Measurements from ENCODE around the gene SBF2. TPM values are rescaled to one million over a fixed set of nuclear protein-coding genes. Genes with fewer than 3 reads are reported as not detected.

Gene SBF2
- total RNA-seq, 4 donors from 2014 or later: 52.8 to 87.9 (median 62.4) TPM

- no peak overlapping the region for H3K4me3 ChIP-seq
- H3K9me3 ChIP-seq: no peaks in the 10 kb centered on the region
- no peak for ATAC-seq
- peaks cover 0 to 42% of the 10 kb centered on the region in 2 donors for H3K36me3 ChIP-seq
- H3K4me1 ChIP-seq: no peaks in the 10 kb centered on the region
- H3K27me3 ChIP-seq: no peaks in the 10 kb centered on the region
- TF ChIP-seq POLR2A (IDR thresholded peaks at IDR 0.05) (no peak), POLR2AphosphoS5 (IDR thresholded peaks at IDR 0.05) (no peak), EP300 (IDR thresholded peaks at IDR 0.05) (no peak), CTCF (IDR thresholded peaks at IDR 0.05) (no peak)
- H3K27ac ChIP-seq: no peak overlapping the region
- WGBS, 2 donors (ENCODE audit: low coverage in 1 of 2): 81 to 91% methylated on average over 3 of the region's 4 CpGs
Measured at GRCh38 chr11:9839550-9839949, 454.5 kb downstream of the SBF2 start.

DNA sequence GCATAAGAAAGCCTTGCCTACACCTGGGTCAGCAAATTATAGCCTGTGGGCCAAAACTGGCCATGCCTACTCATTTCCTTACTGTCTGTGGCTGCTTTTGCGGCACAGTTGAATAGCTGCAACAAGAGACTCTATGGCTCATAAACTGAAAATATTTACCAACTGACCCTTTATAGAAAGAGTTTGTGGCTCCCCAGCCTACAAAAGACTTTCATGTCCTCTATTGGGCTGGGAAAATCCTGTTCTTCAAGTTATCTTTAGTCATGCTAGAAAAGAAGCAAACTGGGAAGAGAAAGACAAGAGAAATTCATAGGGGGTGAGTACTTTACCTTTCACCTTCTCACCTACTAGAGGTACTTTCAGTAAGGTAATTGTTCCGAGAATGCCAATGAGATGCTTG, 455.1 kb downstream of the SBF2 start:
- no peaks in the 10 kb centered on the region for H3K9me3 ChIP-seq
- no peaks in the 10 kb centered on the region for H3K27me3 ChIP-seq
- H3K4me1 ChIP-seq: no peaks in the 10 kb centered on the region
- H3K36me3 ChIP-seq: peaks cover 0 to 38% of the 10 kb centered on the region in 2 donors
- no peak overlapping the region for H3K27ac ChIP-seq
- no peak for ATAC-seq
- H3K4me3 ChIP-seq: no peak overlapping the region
- TF ChIP-seq CTCF (IDR thresholded peaks at IDR 0.05) (no peak), POLR2A (IDR thresholded peaks at IDR 0.05) (no peak), EP300 (IDR thresholded peaks at IDR 0.05) (no peak), POLR2AphosphoS5 (IDR thresholded peaks at IDR 0.05) (no peak)
- WGBS, 2 donors (ENCODE audit: low coverage in 1 of 2): 90 to 100% methylated on average over 2 of the region's 2 CpGs

DNA sequence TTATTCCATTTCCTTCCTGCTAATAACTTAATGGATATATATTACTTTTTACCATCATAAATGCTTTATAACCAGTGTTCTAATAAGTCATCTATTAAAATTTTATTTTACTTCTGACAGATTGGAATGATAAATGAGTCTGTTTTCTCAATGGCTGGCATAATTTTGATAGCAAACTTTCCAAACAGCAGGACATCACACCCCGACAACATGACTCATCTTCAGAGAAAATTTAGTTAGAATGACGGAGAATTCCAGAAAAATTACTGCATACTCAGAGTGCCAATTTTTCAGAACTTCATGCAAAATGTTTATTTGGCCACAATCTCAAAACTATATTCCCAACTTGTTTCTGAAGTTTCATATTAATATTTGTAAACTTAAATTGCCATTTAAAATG, 455.8 kb downstream of the SBF2 start:
- ATAC-seq: no peak
- H3K9me3 ChIP-seq: no peaks in the 10 kb centered on the region
- no peaks in the 10 kb centered on the region for H3K4me1 ChIP-seq
- H3K36me3 ChIP-seq: peaks cover 0 to 35% of the 10 kb centered on the region in 2 donors
- WGBS, 2 donors (ENCODE audit: low coverage in 1 of 2): 41 to 71% methylated on average over 2 of the region's 2 CpGs
- no peak overlapping the region for H3K27ac ChIP-seq
- TF ChIP-seq POLR2AphosphoS5 (IDR thresholded peaks at IDR 0.05) (no peak), POLR2A (IDR thresholded peaks at IDR 0.05) (no peak), EP300 (IDR thresholded peaks at IDR 0.05) (no peak), CTCF (IDR thresholded peaks at IDR 0.05) (no peak)
- no peak overlapping the region for H3K4me3 ChIP-seq
- H3K27me3 ChIP-seq: no peaks in the 10 kb centered on the region

GRCh38 chr11:9834291-9834690, 459.7 kb downstream of the SBF2 start:
- H3K27me3 ChIP-seq: no peaks in the 10 kb centered on the region
- peaks cover 0 to 27% of the 10 kb centered on the region in 2 donors for H3K36me3 ChIP-seq
- H3K4me3 ChIP-seq: no peak overlapping the region
- no peak for ATAC-seq
- H3K4me1 ChIP-seq: no peaks in the 10 kb centered on the region
- WGBS, 2 donors (ENCODE audit: low coverage in 1 of 2): 80% methylated on average over 1 of the region's 3 CpGs; no CpG with 5 or more reads in 1 of the 2 donors
- H3K9me3 ChIP-seq: no peaks in the 10 kb centered on the region
- TF ChIP-seq POLR2AphosphoS5 (IDR thresholded peaks at IDR 0.05) (no peak), EP300 (IDR thresholded peaks at IDR 0.05) (no peak), CTCF (IDR thresholded peaks at IDR 0.05) (no peak), POLR2A (IDR thresholded peaks at IDR 0.05) (no peak)
- H3K27ac ChIP-seq: no peak overlapping the region

GRCh38 chr11:9831122-9831521, 462.9 kb downstream of the SBF2 start:
- peaks cover 0 to 36% of the 10 kb centered on the region in 2 donors for H3K36me3 ChIP-seq
- 92% methylated on average over 2 of the region's 3 CpGs; no CpG with 5 or more reads in 1 of the 2 donors for WGBS, 2 donors (ENCODE audit: low coverage in 1 of 2)
- H3K27ac ChIP-seq: no peak overlapping the region
- H3K9me3 ChIP-seq: no peaks in the 10 kb centered on the region
- no peak for ATAC-seq
- no peak overlapping the region for H3K4me3 ChIP-seq
- TF ChIP-seq CTCF (IDR thresholded peaks at IDR 0.05): no peak
- TF ChIP-seq POLR2A (IDR thresholded peaks at IDR 0.05): no peak
- no peak for TF ChIP-seq EP300 (IDR thresholded peaks at IDR 0.05)
- no peak for TF ChIP-seq POLR2AphosphoS5 (IDR thresholded peaks at IDR 0.05)
- H3K4me1 ChIP-seq: no peaks in the 10 kb centered on the region
- no peaks in the 10 kb centered on the region for H3K27me3 ChIP-seq

Measured in gastroesophageal sphincter (tissue), 4 donors.